ENCODE results near the gene C7orf57. TPM values are rescaled to one million over a fixed set of nuclear protein-coding genes. Genes with fewer than 3 reads are reported as not detected.
A peak's percentile ranks its signal among the peaks of the same experiment; 100 is the strongest.

The C7orf57 gene
- total RNA-seq, 4 donors from 2014 or later: 0.39 TPM; not detected in 3

- intact Hi-C loops (cut with DNase I; ENCODE audit: low total_unique reads): loop anchor here (10.0 kb wide), 1 partner anchor 114 kb away; no protein-coding TSS in a partner anchor
- no peak for DNase-seq (ENCODE audit: low spot score in 2 of 2)
- 88 to 95% methylated on average over 5 of the region's 5 CpGs for WGBS, 2 donors
- no peak overlapping the region for H3K4me3 ChIP-seq (ENCODE audit: low read depth, poor library complexity, severe bottlenecking)
- TF ChIP-seq POLR2A (IDR thresholded peaks at IDR 0.05) (no peak), CTCF (IDR thresholded peaks at IDR 0.05) (no peak)
These were observed 73.9 kb downstream of the C7orf57 start for GRCh38 chr7:48108959-48109847.

GRCh38 chr7:48109848-48110663 lies 74.7 kb downstream of the C7orf57 start:
- no peak overlapping the region for H3K4me3 ChIP-seq (ENCODE audit: low read depth, poor library complexity, severe bottlenecking)
- DNase-seq (ENCODE audit: low spot score in 2 of 2): peak; percentile 81 to 96
- TF ChIP-seq POLR2A (IDR thresholded peaks at IDR 0.05) (no peak), CTCF (IDR thresholded peaks at IDR 0.05) (peak in 2 of 3 donors; percentile 71 to 97)
- 19 to 24% methylated on average over 9 of the region's 9 CpGs for WGBS, 2 donors
- intact Hi-C loops (cut with DNase I; ENCODE audit: low total_unique reads): loop anchor here (5.0 to 10.0 kb wide), 2 partner anchors 115 to 163 kb away; partner anchors contain the start of gene PKD1L1

GRCh38 chr7:48110868-48111267 lies 75.5 kb downstream of the C7orf57 start:
- no peak overlapping the region for H3K4me3 ChIP-seq (ENCODE audit: low read depth, poor library complexity, severe bottlenecking)
- WGBS, 2 donors: 81 to 85% methylated on average over 4 of the region's 4 CpGs
- DNase-seq (ENCODE audit: low spot score in 2 of 2): no peak
- TF ChIP-seq CTCF (IDR thresholded peaks at IDR 0.05) (no peak), POLR2A (IDR thresholded peaks at IDR 0.05) (no peak)
- intact Hi-C loops (cut with DNase I; ENCODE audit: low total_unique reads): loop anchor here (5.0 kb wide), 1 partner anchor 164 kb away; the partner anchor contains the start of gene PKD1L1

Other genes starting within 250 kb of the C7orf57 start
- gene PKD1L1, start 87.1 kb upstream of the C7orf57 start, total RNA-seq: under 1 TPM; 0.04 to 0.12 (median 0.07) TPM
- gene HUS1, start 55.9 kb upstream of the C7orf57 start, total RNA-seq: 10 to 100 TPM; 13.8 to 74.1 (median 29.3) TPM
- gene SUN3, start 6.4 kb upstream of the C7orf57 start, total RNA-seq: not detected
- gene UPP1, start 53.7 kb downstream of the C7orf57 start, total RNA-seq: 1 to 10 TPM; 3.9 to 9.4 (median 5.9) TPM
- gene ABCA13, start 135.9 kb downstream of the C7orf57 start, total RNA-seq: 1 to 10 TPM in 1 of 4 donors, under 1 TPM in 3; 0.08 to 1.7 (median 0.52) TPM

All from lower leg skin (tissue), 4 donors.